GM23338 (cell line): ENCODE data around the gene RNF8. TPM values are rescaled to one million over a fixed set of nuclear protein-coding genes. Genes with fewer than 3 reads are reported as not detected.
"Not testable (repeated sequence)": the region's sequence is repeated elsewhere in the genome, so short reads cannot be mapped to it uniquely, and the experiment has no call there.

Experiments
- ATAC-seq: fragments of 200-7000 bp; cut with Tn5 transposase; 3 replicates; pipeline ENCODE4 v1.9.1; 2020
- DNase-seq: peaks from one replicate; pipeline ENCODE4 v3.0.0-alpha.2; 2015; ENCODE audit warnings: low spot score
- H2AFZ ChIP-seq: fragments of 200-600 bp; sonication (generic); 2 replicates; pipeline ENCODE4 v1.8.0; 2016; ENCODE audit warnings: antibody characterized with exemption, mild to moderate bottlenecking, moderate library complexity
- H3F3A ChIP-seq: fragments of 200-600 bp; sonication (generic); replicated peaks from 2 replicates; pipeline ENCODE4 v1.8.0; 2017; ENCODE audit warnings: antibody characterized with exemption, mixed run types, low read depth
- H3K27ac ChIP-seq: fragments of 200-600 bp; sonication (generic); 2 replicates; pipeline ENCODE4 v1.6.1; 2016; ENCODE audit warnings: low read depth
- H3K27me3 ChIP-seq: fragments of 200-600 bp; sonication (generic); 2 replicates; pipeline ENCODE4 v1.8.0; 2016; ENCODE audit warnings: mild to moderate bottlenecking, mixed run types, moderate library complexity; ENCODE audit not compliant: insufficient read depth
- H3K36me3 ChIP-seq: fragments of 200-600 bp; sonication (generic); 2 replicates; pipeline ENCODE4 v1.8.0; 2016; ENCODE audit warnings: mild to moderate bottlenecking; ENCODE audit not compliant: insufficient read depth
- H3K4me1 ChIP-seq: fragments of 200-600 bp; sonication (generic); 2 replicates; pipeline ENCODE4 v1.8.0; 2016; ENCODE audit warnings: mild to moderate bottlenecking, moderate library complexity; ENCODE audit not compliant: insufficient read depth
- H3K4me2 ChIP-seq: fragments of 200-600 bp; sonication (generic); 2 replicates; pipeline ENCODE4 v1.7.1; 2017; ENCODE audit warnings: mixed run types
- H3K4me3 ChIP-seq: fragments of 200-600 bp; sonication (generic); 2 replicates; pipeline ENCODE4 v1.6.1; 2016; ENCODE audit warnings: mixed run types
- H3K79me2 ChIP-seq: fragments of 200-600 bp; sonication (generic); replicated peaks from 2 replicates; pipeline ENCODE4 v1.8.0; 2017; ENCODE audit warnings: mild to moderate bottlenecking; ENCODE audit not compliant: insufficient read depth
- H3K9me2 ChIP-seq: fragments of 200-600 bp; sonication (generic); 2 replicates; pipeline ENCODE4 v1.8.0; 2017; ENCODE audit not compliant: insufficient read depth
- H4K20me1 ChIP-seq: fragments of 200-600 bp; sonication (generic); replicated peaks from 2 replicates; pipeline ENCODE4 v1.8.0; 2017; ENCODE audit warnings: mild to moderate bottlenecking; ENCODE audit not compliant: insufficient read depth
- H3K27ac Mint-ChIP-seq: 2 replicates; pipeline ENCODE4 v1.8.0; 2020; ENCODE audit warnings: inconsistent platforms, mild to moderate bottlenecking, moderate library complexity, mixed read lengths
- H3K27me3 Mint-ChIP-seq: 3 replicates; pipeline ENCODE4 v1.8.0; 2022; ENCODE audit warnings: low read depth, mild to moderate bottlenecking, moderate library complexity, mixed read lengths, inconsistent platforms; ENCODE audit not compliant: insufficient read depth, poor library complexity
- H3K36me3 Mint-ChIP-seq: 3 replicates; pipeline ENCODE4 v1.8.0; 2021; ENCODE audit warnings: low read depth, mild to moderate bottlenecking, inconsistent platforms, moderate library complexity, mixed read lengths
- H3K4me1 Mint-ChIP-seq: 3 replicates; pipeline ENCODE4 v1.8.0; 2020; ENCODE audit warnings: mild to moderate bottlenecking, inconsistent platforms, mixed read lengths
- H3K4me3 Mint-ChIP-seq: 3 replicates; pipeline ENCODE4 v1.8.0; 2021; ENCODE audit warnings: moderate library complexity, mild to moderate bottlenecking, inconsistent platforms, mixed read lengths
- H3K9me3 Mint-ChIP-seq: 3 replicates; pipeline ENCODE4 v1.8.0; 2020; ENCODE audit warnings: moderate library complexity, mild to moderate bottlenecking, inconsistent platforms, mixed read lengths
- CTCF ChIP-seq, 2 experiments: fragments of 200-600 bp in 1 of 2; sonication (generic) in 1 of 2; conservative IDR thresholded peaks; 2 replicates each; pipeline versions ENCODE4 v1.5.1 to v1.6.1; 2016 to 2017; ENCODE audit warnings: antibody characterized with exemption in 2 of 2, low read depth in 2 of 2, mild to moderate bottlenecking in 2 of 2, moderate library complexity in 1 of 2
- ETS1 ChIP-seq: IDR thresholded peaks from 2 replicates; pipeline ENCODE4 v1.6.1; 2016; ENCODE audit warnings: antibody characterized with exemption
- JUNB ChIP-seq: IDR thresholded peaks from one replicate; pipeline ENCODE4 v1.6.1; 2016; ENCODE audit warnings: antibody characterized with exemption; ENCODE audit not compliant: unreplicated experiment
- STAT1 ChIP-seq: IDR thresholded peaks from one replicate; pipeline ENCODE4 v1.6.1; 2016; ENCODE audit warnings: antibody characterized with exemption; ENCODE audit not compliant: unreplicated experiment
- ZNF331 ChIP-seq: fragments of 250-450 bp; sonication (Bioruptor Pico); IDR thresholded peaks from 2 replicates; pipeline ENCODE4 v1.5.0; 2020; ENCODE audit warnings: low read depth, mild to moderate bottlenecking, moderate library complexity
- polyA plus RNA-seq: library from polyadenylated mRNA; unstranded; fragments of >200 nt; fragmentation: Nextera tagmentation; extraction: Ambion mirVana; gene quantifications from 2 replicates; pipeline ENCODE4 v1.2.1, GENCODE V29; 2016
- total RNA-seq: library from RNA; depleted of rRNA; stranded (reverse); fragments of >200 nt; shearing (Covaris generic); gene quantifications from 2 replicates; pipeline ENCODE4 v1.2.3, GENCODE V29; 2014

RNF8 gene
- total and polyA plus RNA-seq, 2 experiments from 2014 or later: 41.6 to 55.2 TPM

- H3K4me1 Mint-ChIP-seq, H3K27me3 Mint-ChIP-seq, H3K9me2 ChIP-seq, DNase-seq, ATAC-seq, H3K4me3 ChIP-seq, H3K36me3 ChIP-seq, H2AFZ ChIP-seq, H3K79me2 ChIP-seq, H3F3A ChIP-seq, H4K20me1 ChIP-seq, H3K4me1 ChIP-seq, H3K27me3 ChIP-seq, H3K27ac Mint-ChIP-seq, H3K27ac ChIP-seq, H3K4me3 Mint-ChIP-seq, H3K9me3 Mint-ChIP-seq, H3K36me3 Mint-ChIP-seq, H3K4me2 ChIP-seq: not testable (repeated sequence)
These were observed 15.5 kb upstream of the RNF8 start for GRCh38 chr6:37338317-37338716.

- H3K4me1 ChIP-seq: no peaks in the 10 kb centered on the region
- Mint-ChIP-seq H3K27ac (no peak overlapping the region), H3K4me3 (no peak overlapping the region), H3K27me3 (peaks cover 3% of the 10 kb centered on the region), H3K4me1 (no peaks in the 10 kb centered on the region), H3K9me3 (no peaks in the 10 kb centered on the region), H3K36me3 (no peaks in the 10 kb centered on the region)
- H3K79me2 ChIP-seq: no peaks in the 10 kb centered on the region
- ATAC-seq (no peak), DNase-seq (no peak)
- H3K27me3 ChIP-seq: no peaks in the 10 kb centered on the region
- H3K9me2 ChIP-seq: 0 out of 2 replicates have a peak, but pooled peaks cover 3% of the 10 kb centered on the region
- no peak for TF ChIP-seq ETS1
- no peak overlapping the region for H3K27ac ChIP-seq
- H3K36me3 ChIP-seq: no peaks in the 10 kb centered on the region
- no peak overlapping the region for H3K4me2 ChIP-seq
- no peaks in the 10 kb centered on the region for H3F3A ChIP-seq
- no peak overlapping the region for H3K4me3 ChIP-seq
- H2AFZ ChIP-seq: no peak overlapping the region
- no peaks in the 10 kb centered on the region for H4K20me1 ChIP-seq
These were observed 15.0 kb upstream of the RNF8 start for GRCh38 chr6:37338745-37339255.

GRCh38 chr6:37339741-37340638, 13.8 kb upstream of the RNF8 start:
- H3K4me2 ChIP-seq: no peak overlapping the region
- no peaks in the 10 kb centered on the region for H4K20me1 ChIP-seq
- H3K4me3 ChIP-seq: no peak overlapping the region
- H2AFZ ChIP-seq: no peak overlapping the region
- H3K79me2 ChIP-seq: no peaks in the 10 kb centered on the region
- H3K4me1 Mint-ChIP-seq: no peaks in the 10 kb centered on the region
- peaks cover 3% of the 10 kb centered on the region for H3K27me3 Mint-ChIP-seq
- DNase-seq (no peak), ATAC-seq (no peak)
- H3K27ac ChIP-seq: no peak overlapping the region
- H3K27ac Mint-ChIP-seq: no peak overlapping the region
- H3K27me3 ChIP-seq: no peaks in the 10 kb centered on the region
- no peak overlapping the region for H3K4me3 Mint-ChIP-seq
- H3K9me2 ChIP-seq: 0 out of 2 replicates have a peak, but pooled peaks cover 3% of the 10 kb centered on the region
- H3K36me3 Mint-ChIP-seq: no peaks in the 10 kb centered on the region
- no peaks in the 10 kb centered on the region for H3F3A ChIP-seq
- H3K9me3 Mint-ChIP-seq: no peaks in the 10 kb centered on the region
- H3K36me3 ChIP-seq: no peaks in the 10 kb centered on the region
- H3K4me1 ChIP-seq: no peaks in the 10 kb centered on the region
- TF ChIP-seq ZNF331 (CRISPR knock-in tag) (no peak), CTCF (conservative IDR thresholded peaks at IDR 0.05; ENCODE audit: low read depth in 2 of 2) (no peak), JUNB (no peak), STAT1 (no peak), ETS1 (no peak)
